SK-N-SH (cell line): ENCODE measurements around the gene PLP2. TPM values are rescaled to one million over a fixed set of nuclear protein-coding genes. Genes with fewer than 3 reads are reported as not detected.

Experiments used
- CTCF ChIA-PET: fragments of 300-600, 350-600 bp; formaldehyde crosslinking; extraction: SDS; loops from one replicate; lab custom pipeline; 2021; lab: Yijun Ruan, JAX
- POLR2A ChIA-PET: fragments of 350-600 bp; sonication (Branson Sonifier 250); formaldehyde crosslinking; extraction: SDS; loops from one replicate; lab custom pipeline; 2020; ENCODE audit warnings: antibody characterized with exemption, inconsistent platforms; lab: Yijun Ruan, JAX
- DNase-seq: peaks from one replicate; pipeline ENCODE4 v3.0.0; 2012
- H2AFZ ChIP-seq: fragments of 200-600 bp; sonication (generic); 2 replicates; pipeline ENCODE4 v1.8.1; 2016; ENCODE audit warnings: antibody characterized with exemption, mild to moderate bottlenecking, low read depth
- H3F3A ChIP-seq: fragments of 200-600 bp; sonication (generic); replicated peaks from 2 replicates; pipeline ENCODE3; 2016; ENCODE audit warnings: antibody characterized with exemption, mild to moderate bottlenecking; ENCODE audit not compliant: insufficient read depth
- H3K27ac ChIP-seq, 2 experiments: fragments of 200-500 bp in 1 of 2; fragments of 200-600 bp in 1 of 2; sonication (Bioruptor generic) in 1 of 2; sonication (generic), shearing (Covaris generic) in 1 of 2; 2 replicates each; pipeline versions ENCODE4 v1.5.1 to v1.6.1; 2014 to 2016; ENCODE audit warnings: low read depth in 2 of 2, inconsistent platforms in 1 of 2, low read length in 1 of 2, mild to moderate bottlenecking in 1 of 2, mixed read lengths in 1 of 2
- H3K27me3 ChIP-seq: fragments of 200-600 bp; sonication (generic), shearing (Covaris generic); 2 replicates; pipeline ENCODE4 v1.6.1; 2016; ENCODE audit warnings: mixed run types; ENCODE audit not compliant: insufficient read depth
- H3K36me3 ChIP-seq, 2 experiments: fragments of 200-500 bp in 1 of 2; fragments of 200-600 bp in 1 of 2; sonication (Bioruptor generic) in 1 of 2; sonication (generic) in 1 of 2; replicated peaks in 1 of 2; 2 replicates each; pipeline versions ENCODE3 to v1.5.1; 2014 to 2016; ENCODE audit warnings: low read length in 1 of 2, mild to moderate bottlenecking in 1 of 2; ENCODE audit not compliant: insufficient read depth in 2 of 2, control insufficient read depth in 1 of 2
- H3K4me1 ChIP-seq, 2 experiments: fragments of 200-500 bp in 1 of 2; fragments of 200-600 bp in 1 of 2; sonication (Bioruptor generic) in 1 of 2; sonication (generic), shearing (Covaris generic) in 1 of 2; 2 replicates each; pipeline versions ENCODE4 v1.5.1 to v1.6.1; 2014 to 2016; ENCODE audit warnings: low read depth in 1 of 2, low read length in 1 of 2, mixed run types in 1 of 2; ENCODE audit not compliant: insufficient read depth in 2 of 2, control insufficient read depth in 1 of 2
- H3K4me2 ChIP-seq: fragments of 200-600 bp; sonication (generic), shearing (Covaris generic); 2 replicates; pipeline ENCODE4 v1.6.1; 2017; ENCODE audit warnings: mixed run types
- H3K4me3 ChIP-seq, 2 experiments: fragments of 200-500 bp in 1 of 2; fragments of 200-600 bp in 1 of 2; sonication (Bioruptor generic) in 1 of 2; sonication (generic), shearing (Covaris generic) in 1 of 2; 2 replicates each; pipeline versions ENCODE4 v1.5.1 to v1.8.1; 2014 to 2016; ENCODE audit warnings: low read depth in 2 of 2, inconsistent platforms in 1 of 2, low read length in 1 of 2, mild to moderate bottlenecking in 1 of 2, mixed read lengths in 1 of 2, moderate library complexity in 1 of 2
- H3K79me2 ChIP-seq: fragments of 200-600 bp; sonication (generic); 2 replicates; pipeline ENCODE4 v1.8.1; 2017; ENCODE audit warnings: mild to moderate bottlenecking; ENCODE audit not compliant: insufficient read depth
- H3K9ac ChIP-seq: fragments of 200-600 bp; sonication (generic); 2 replicates; pipeline ENCODE4 v1.6.1; 2017; ENCODE audit warnings: mixed run types
- H3K9me2 ChIP-seq: fragments of 200-600 bp; sonication (generic); 2 replicates; pipeline ENCODE4 v1.6.1; 2017; ENCODE audit warnings: mixed run types
- H3K9me3 ChIP-seq: fragments of 200-600 bp; sonication (generic); 2 replicates; pipeline ENCODE4 v1.6.1; 2017; ENCODE audit warnings: mixed run types, mild to moderate bottlenecking, moderate library complexity
- H4K20me1 ChIP-seq: fragments of 200-600 bp; sonication (generic); 2 replicates; pipeline ENCODE4 v1.6.1; 2017; ENCODE audit warnings: mild to moderate bottlenecking, mixed run types; ENCODE audit not compliant: insufficient read depth
- CHD2 ChIP-seq: fragments of 150-350 bp; IDR thresholded peaks from 2 replicates; pipeline ENCODE4 v1.6.1; 2018; ENCODE audit warnings: low read length; ENCODE audit not compliant: partially characterized antibody
- EZH2phosphoT487 ChIP-seq: fragments of 200-600 bp; sonication (generic); IDR thresholded peaks from 2 replicates; pipeline ENCODE4 v1.6.1; 2017; ENCODE audit warnings: low read depth, mixed run types, mild to moderate bottlenecking, antibody characterized with exemption, moderate library complexity, borderline replicate concordance
- FOXJ3 ChIP-seq: sonication (generic); formaldehyde crosslinking; IDR thresholded peaks from 2 replicates; pipeline ENCODE4 v1.5.1; 2020; ENCODE audit warnings: mild to moderate bottlenecking, missing genetic modification reagents
- GATA2 ChIP-seq: sonication (generic); formaldehyde crosslinking; IDR thresholded peaks from 2 replicates; pipeline ENCODE4 v1.5.0; 2020; ENCODE audit warnings: mild to moderate bottlenecking, missing genetic modification reagents
- IRF3 ChIP-seq: fragments of 150-350 bp; IDR thresholded peaks from 2 replicates; pipeline ENCODE4 v1.6.1; 2016; ENCODE audit warnings: mild to moderate bottlenecking, low read depth, low read length
- JUND ChIP-seq: IDR thresholded peaks from 2 replicates; pipeline ENCODE4 v1.4.0; 2012
- NFIC ChIP-seq: IDR thresholded peaks from 2 replicates; pipeline ENCODE4 v1.4.0; 2012; ENCODE audit warnings: borderline replicate concordance
- NRF1 ChIP-seq: IDR thresholded peaks from 2 replicates; pipeline ENCODE4 v1.6.1; 2012; ENCODE audit warnings: low read depth, mild to moderate bottlenecking, low read length
- RCOR1 ChIP-seq: fragments of 150-350 bp; IDR thresholded peaks from 2 replicates; pipeline ENCODE4 v1.6.1; 2017; ENCODE audit warnings: antibody characterized with exemption, low read length
- RFX5 ChIP-seq: IDR thresholded peaks from 2 replicates; pipeline ENCODE4 v1.6.1; 2012; ENCODE audit warnings: mild to moderate bottlenecking, improper control_type of control experiment, low read length
- RXRA ChIP-seq: IDR thresholded peaks from 2 replicates; pipeline ENCODE4 v1.4.0; 2012; ENCODE audit warnings: low read depth, mild to moderate bottlenecking, borderline replicate concordance
- TEAD4 ChIP-seq: IDR thresholded peaks from 2 replicates; pipeline ENCODE4 v1.4.0; 2012; ENCODE audit warnings: mild to moderate bottlenecking, borderline replicate concordance; ENCODE audit not compliant: insufficient read depth
- USF2 ChIP-seq: fragments of 150-350 bp; IDR thresholded peaks from 2 replicates; pipeline ENCODE4 v1.6.1; 2017; ENCODE audit warnings: antibody characterized with exemption, low read length, low read depth, borderline replicate concordance
- WGBS: methylation state at CpG from one replicate; pipeline ENCODE4 v1.1.6; 2017; ENCODE audit warnings: low lambda C conversion rate; 5-methylcytosine and 5-hydroxymethylcytosine counted together
- polyA plus RNA-seq, 3 experiments: library from polyadenylated mRNA; depleted of rRNA; stranded (reverse); fragments of >200 nt; gene quantifications; 2 replicates each; pipeline ENCODE4 v1.2.3, GENCODE V29; 2012
- small RNA-seq, 7 experiments: library from RNA; depleted of rRNA; stranded (forward); fragments of <200 nt; gene quantifications; one replicate each; pipeline ENCODE3, GENCODE V24; 2012

The PLP2 gene
- polyA plus RNA-seq, 1 of the 3 experiments (the other 2 are of a cell fraction): 146 TPM

GRCh38 chrX:49221868-49222267 is 50.2 kb downstream of the PLP2 start:
- H3K4me3 ChIP-seq: no peak overlapping the region
- POLR2A ChIA-PET: no interaction called here
- H3K4me2 ChIP-seq: no peak overlapping the region
- no peaks in the 10 kb centered on the region for H3K79me2 ChIP-seq
- H3F3A ChIP-seq: no peaks in the 10 kb centered on the region
- CTCF ChIA-PET: no interaction called here
- H3K27ac ChIP-seq: no peak overlapping the region
- TF ChIP-seq USF2: no peak
- TF ChIP-seq JUND: no peak
- TF ChIP-seq FOXJ3 (CRISPR knock-in tag): no peak
- TF ChIP-seq GATA2 (CRISPR knock-in tag): no peak
- no peak for TF ChIP-seq NFIC
- no peak for TF ChIP-seq TEAD4
- no peak for TF ChIP-seq EZH2phosphoT487
- TF ChIP-seq CHD2: no peak
- TF ChIP-seq RXRA: no peak
- TF ChIP-seq IRF3: no peak
- no peak for TF ChIP-seq RCOR1
- no peak for TF ChIP-seq NRF1
- TF ChIP-seq RFX5: no peak
- no peak overlapping the region for H3K9ac ChIP-seq
- DNase-seq: no peak
- no peaks in the 10 kb centered on the region for H3K36me3 ChIP-seq
- 6% methylated on average over 2 of the region's 2 CpGs for WGBS
- H3K9me2 ChIP-seq: no peaks in the 10 kb centered on the region
- H3K9me3 ChIP-seq: no peaks in the 10 kb centered on the region
- H4K20me1 ChIP-seq: no peaks in the 10 kb centered on the region
- peaks cover 10% of the 10 kb centered on the region; the same call in 1 of the 2 replicates for H3K27me3 ChIP-seq
- no peak overlapping the region for H2AFZ ChIP-seq
- no peaks in the 10 kb centered on the region for H3K4me1 ChIP-seq

Small RNAs within 50 kb of the gene (small RNA-seq; reads per million reads assigned to genes)
- gene RN7SL262P: 0 reads per million in 7 experiments

Other genes with a start within 250 kb of the PLP2 start
- 90.4 and 97.0 TPM in 2 replicates for gene OTUD5, start 214.3 kb upstream of the PLP2 start, polyA plus RNA-seq (2012; rRNA removed)
- gene KCND1, start 200.1 kb upstream of the PLP2 start, polyA plus RNA-seq (2012; rRNA removed): 0.99 and 1.2 TPM in 2 replicates
- 63.6 and 66.9 TPM in 2 replicates for gene GRIPAP1, start 169.6 kb upstream of the PLP2 start, polyA plus RNA-seq (2012; rRNA removed)
- 14.0 and 14.6 TPM in 2 replicates for gene TFE3, start 128.5 kb upstream of the PLP2 start, polyA plus RNA-seq (2012; rRNA removed)
- gene CCDC120, start 112.9 kb upstream of the PLP2 start, polyA plus RNA-seq (2012; rRNA removed): 1.6 and 2.1 TPM in 2 replicates
- 67.6 and 91.9 TPM in 2 replicates for gene PRAF2, start 97.9 kb upstream of the PLP2 start, polyA plus RNA-seq (2012; rRNA removed)
- 108 and 129 TPM in 2 replicates for gene WDR45, start 92.0 kb upstream of the PLP2 start, polyA plus RNA-seq (2012; rRNA removed)
- gene GPKOW, start 48.2 kb upstream of the PLP2 start, polyA plus RNA-seq (2012; rRNA removed): 33.6 and 36.7 TPM in 2 replicates
- gene MAGIX, start 9.1 kb upstream of the PLP2 start, polyA plus RNA-seq (2012; rRNA removed): 0.78 and 1.1 TPM in 2 replicates
- gene PRICKLE3, start 14.5 kb downstream of the PLP2 start, polyA plus RNA-seq (2012; rRNA removed): 0.07 TPM in 1 of 2 replicates, not detected in the other
- gene SYP, start 28.3 kb downstream of the PLP2 start, polyA plus RNA-seq (2012; rRNA removed): 0.76 and 0.93 TPM in 2 replicates
- not detected in 2 replicates for gene CACNA1F, start 61.4 kb downstream of the PLP2 start, polyA plus RNA-seq (2012; rRNA removed)
- 7.5 TPM in 2 replicates for gene CCDC22, start 63.6 kb downstream of the PLP2 start, polyA plus RNA-seq (2012; rRNA removed)
- 0.12 TPM in 1 of 2 replicates, not detected in the other for gene FOXP3, start 92.8 kb downstream of the PLP2 start, polyA plus RNA-seq (2012; rRNA removed)
- 4.2 and 6.2 TPM in 2 replicates for gene PPP1R3F, start 97.9 kb downstream of the PLP2 start, polyA plus RNA-seq (2012; rRNA removed)
- gene GAGE10, start 131.7 kb downstream of the PLP2 start, polyA plus RNA-seq (2012; rRNA removed): not detected in 2 replicates
- not detected in 2 replicates for gene GAGE12J, start 150.1 kb downstream of the PLP2 start, polyA plus RNA-seq (2012; rRNA removed)
- not detected in 2 replicates for gene GAGE13, start 159.7 kb downstream of the PLP2 start, polyA plus RNA-seq (2012; rRNA removed)